ENCODE data around the gene BABAM1. TPM values are rescaled to one million over a fixed set of nuclear protein-coding genes. Genes with fewer than 3 reads are reported as not detected.

BABAM1 gene
- total and polyA plus RNA-seq, 2 donors (not counting 1 experiment from before 2014, with no cell fraction given), result 68.8 to 74.3 TPM

- peaks cover 19% of the 10 kb centered on the region for H3K36me3 ChIP-seq (ENCODE audit: control insufficient read depth, insufficient read depth, low read length)
These were observed 57.9 kb downstream of the BABAM1 start for GRCh38 chr19:17325133-17325532.

GRCh38 chr19:17325881-17326594 is 58.8 kb downstream of the BABAM1 start:
- H3K4me3 ChIP-seq (replicated peaks in 1 of 4; ENCODE audit: control extremely low read depth in 1 of 4, insufficient read depth in 1 of 4, low read depth in 3 of 4, low read length in 4 of 4), result no peak overlapping the region
- H3K9ac ChIP-seq (ENCODE audit: insufficient read depth, low read length), result no peak overlapping the region
- no peaks in the 10 kb centered on the region for H3K27me3 ChIP-seq (ENCODE audit: control insufficient read depth, insufficient read depth, low read length)
- H3K4me1 ChIP-seq (ENCODE audit: control insufficient read depth, extremely low read depth, insufficient read depth, low read length), result no peaks in the 10 kb centered on the region
- H3K36me3 ChIP-seq (ENCODE audit: control insufficient read depth, insufficient read depth, low read length), result peaks cover 14% of the 10 kb centered on the region
- no peaks in the 10 kb centered on the region for H3K9me3 ChIP-seq (ENCODE audit: control insufficient read depth, insufficient read depth, low read depth, low read length)
- H4K20me1 ChIP-seq (ENCODE audit: control insufficient read depth, extremely low read depth, insufficient read depth, low read length), result no peaks in the 10 kb centered on the region
- peak; percentile 36 to 76 for DNase-seq (ENCODE audit: low read depth in 2 of 2)
- no peak for TF ChIP-seq CTCF (conservative IDR thresholded peaks at IDR 0.05 in 1 of 2, IDR thresholded peaks at IDR 0.05 in 1 of 2; ENCODE audit: low read depth in 1 of 2, low read length in 2 of 2)
- TF ChIP-seq EZH2 (IDR thresholded peaks at IDR 0.05; ENCODE audit: low read length, missing control alignments), result no peak
- no peak overlapping the region for H3K27ac ChIP-seq (ENCODE audit: insufficient read depth, low read length)
- H3K79me2 ChIP-seq (ENCODE audit: control insufficient read depth, insufficient read depth, low read length), result no peaks in the 10 kb centered on the region
- no peak overlapping the region for H2AFZ ChIP-seq (ENCODE audit: low read length)
- H3K4me2 ChIP-seq (ENCODE audit: extremely low read depth, insufficient read depth, low read length), result peak overlapping the region; percentile 23

More at GRCh38 chr19:17325133-17325532, 57.9 kb downstream of the BABAM1 start:
- H4K20me1 ChIP-seq (ENCODE audit: control insufficient read depth, extremely low read depth, insufficient read depth, low read length), result no peaks in the 10 kb centered on the region
- no peaks in the 10 kb centered on the region for H3K9me3 ChIP-seq (ENCODE audit: control insufficient read depth, insufficient read depth, low read depth, low read length)
- DNase-seq (ENCODE audit: low read depth in 2 of 2), result no peak
- TF ChIP-seq CTCF (conservative IDR thresholded peaks at IDR 0.05 in 1 of 2, IDR thresholded peaks at IDR 0.05 in 1 of 2; ENCODE audit: low read depth in 1 of 2, low read length in 2 of 2) (no peak), EZH2 (IDR thresholded peaks at IDR 0.05; ENCODE audit: low read length, missing control alignments) (no peak)
- no peaks in the 10 kb centered on the region for H3K79me2 ChIP-seq (ENCODE audit: control insufficient read depth, insufficient read depth, low read length)
- H2AFZ ChIP-seq (ENCODE audit: low read length), result no peak overlapping the region
- no peaks in the 10 kb centered on the region for H3K4me1 ChIP-seq (ENCODE audit: control insufficient read depth, extremely low read depth, insufficient read depth, low read length)
- H3K27me3 ChIP-seq (ENCODE audit: control insufficient read depth, insufficient read depth, low read length), result no peaks in the 10 kb centered on the region
- H3K4me2 ChIP-seq (ENCODE audit: extremely low read depth, insufficient read depth, low read length), result no peak overlapping the region
- no peak overlapping the region for H3K4me3 ChIP-seq (replicated peaks in 1 of 4; ENCODE audit: control extremely low read depth in 1 of 4, insufficient read depth in 1 of 4, low read depth in 3 of 4, low read length in 4 of 4)
- no peak overlapping the region for H3K27ac ChIP-seq (ENCODE audit: insufficient read depth, low read length)
- H3K9ac ChIP-seq (ENCODE audit: insufficient read depth, low read length), result no peak overlapping the region

- Histone ChIP-seq H3K36me3 (ENCODE audit: control insufficient read depth, insufficient read depth, low read length) (peaks cover 12% of the 10 kb centered on the region), H3K4me2 (ENCODE audit: extremely low read depth, insufficient read depth, low read length) (no peak overlapping the region), H3K4me1 (ENCODE audit: control insufficient read depth, extremely low read depth, insufficient read depth, low read length) (no peaks in the 10 kb centered on the region), H3K27ac (ENCODE audit: insufficient read depth, low read length) (no peak overlapping the region), H3K27me3 (ENCODE audit: control insufficient read depth, insufficient read depth, low read length) (no peaks in the 10 kb centered on the region), H2AFZ (ENCODE audit: low read length) (no peak overlapping the region), H3K9me3 (ENCODE audit: control insufficient read depth, insufficient read depth, low read depth, low read length) (no peaks in the 10 kb centered on the region), H3K4me3 (replicated peaks in 1 of 4; ENCODE audit: control extremely low read depth in 1 of 4, insufficient read depth in 1 of 4, low read depth in 3 of 4, low read length in 4 of 4) (no peak overlapping the region), H4K20me1 (ENCODE audit: control insufficient read depth, extremely low read depth, insufficient read depth, low read length) (no peaks in the 10 kb centered on the region), H3K9ac (ENCODE audit: insufficient read depth, low read length) (no peak overlapping the region), H3K79me2 (ENCODE audit: control insufficient read depth, insufficient read depth, low read length) (no peaks in the 10 kb centered on the region)
- no peak for TF ChIP-seq EZH2 (IDR thresholded peaks at IDR 0.05; ENCODE audit: low read length, missing control alignments)
- TF ChIP-seq CTCF (conservative IDR thresholded peaks at IDR 0.05 in 1 of 2, IDR thresholded peaks at IDR 0.05 in 1 of 2; ENCODE audit: low read depth in 1 of 2, low read length in 2 of 2), result no peak
- no peak for DNase-seq (ENCODE audit: low read depth in 2 of 2)
These were observed 59.3 kb downstream of the BABAM1 start for GRCh38 chr19:17326595-17326966.
